A549 (cell line): ENCODE measurements around the gene CCL4. TPM values are rescaled to one million over a fixed set of nuclear protein-coding genes. Genes with fewer than 3 reads are reported as not detected.
A peak's percentile ranks its signal among the peaks of the same experiment; 100 is the strongest.

Source experiments
- ATAC-seq, 2 experiments: fragments of 200-7000 bp in 1 of 2; fragments of >200 bp in 1 of 2; cut with Nextera tagmentation in 1 of 2; cut with Tn5 transposase in 1 of 2; 3 replicates each; pipeline versions ENCODE4 v1.8.0 to v1.9.1; 2018 to 2020; ENCODE audit warnings: mild to moderate bottlenecking in 1 of 2, moderate library complexity in 1 of 2
- CTCF ChIA-PET: fragments of 300-600 bp; sonication (Branson Sonifier 250); formaldehyde crosslinking; extraction: SDS; loops from one replicate; lab custom pipeline; 2021; ENCODE audit warnings: antibody characterized with exemption, inconsistent platforms; lab: Yijun Ruan, JAX
- POLR2A ChIA-PET: fragments of 350-600 bp; formaldehyde crosslinking; extraction: SDS; loops from one replicate; lab custom pipeline; 2021; ENCODE audit warnings: antibody characterized with exemption, inconsistent platforms; lab: Yijun Ruan, JAX
- DNase-seq, 2 experiments: peaks; one replicate each; pipeline versions ENCODE4 v3.0.0 to v3.0.0-alpha.2; 2011 to 2016; ENCODE audit warnings: low read depth in 1 of 2, low spot score in 1 of 2
- FAIRE-seq: peaks from 2 replicates; lab custom pipeline; 2011; peaks lifted over from hg19 to GRCh38; lab: Jason Lieb, UNC
- H3K27ac ChIP-seq, 2 experiments: fragments of >200 bp; sonication (Bioruptor Twin); formaldehyde crosslinking; 3 replicates each; pipeline ENCODE4 v1.5.1; 2016 to 2017
- H3K4me1 ChIP-seq: fragments of >200 bp; sonication (Bioruptor Twin); formaldehyde crosslinking; 3 replicates; pipeline ENCODE4 v1.6.1; 2016
- H3K4me2 ChIP-seq: fragments of >200 bp; sonication (Bioruptor Twin); formaldehyde crosslinking; 3 replicates; pipeline ENCODE4 v1.6.1; 2016
- H3K4me3 ChIP-seq: fragments of >200 bp; sonication (Bioruptor Twin); formaldehyde crosslinking; 3 replicates; pipeline ENCODE4 v1.5.1; 2016
- H3K9me3 ChIP-seq: fragments of >200 bp; sonication (Bioruptor Twin); formaldehyde crosslinking; 3 replicates; pipeline ENCODE4 v1.6.1; 2016
- CBX2 ChIP-seq: fragments of 200-600 bp; sonication (generic); IDR thresholded peaks from 2 replicates; pipeline ENCODE4 v1.6.1; 2016; ENCODE audit warnings: low read depth, mild to moderate bottlenecking, borderline replicate concordance
- CHD2 ChIP-seq: fragments of 150-350 bp; IDR thresholded peaks from 2 replicates; pipeline ENCODE4 v1.6.1; 2014; ENCODE audit warnings: low read length; ENCODE audit not compliant: partially characterized antibody
- CHD4 ChIP-seq: fragments of 200-600 bp; sonication (generic); IDR thresholded peaks from 2 replicates; pipeline ENCODE4 v1.6.1; 2016; ENCODE audit warnings: antibody characterized with exemption, mild to moderate bottlenecking, borderline replicate concordance
- CTCF ChIP-seq: fragments of >200 bp; sonication (Bioruptor Twin); formaldehyde crosslinking; IDR thresholded peaks from 3 replicates; pipeline ENCODE4 v1.5.1; 2016
- ESRRA ChIP-seq: fragments of 150-350 bp; IDR thresholded peaks from 2 replicates; pipeline ENCODE4 v1.6.1; 2014; ENCODE audit warnings: mild to moderate bottlenecking, low read length, borderline replicate concordance
- HES2 ChIP-seq: fragments of >200 bp; sonication (Bioruptor Twin); formaldehyde crosslinking; IDR thresholded peaks from 2 replicates; pipeline ENCODE4 v1.6.1; 2016
- HEYL ChIP-seq: fragments of 250-450 bp; sonication (Bioruptor Pico); IDR thresholded peaks from 2 replicates; pipeline ENCODE4 v1.8.0; 2021; ENCODE audit warnings: mild to moderate bottlenecking, moderate library complexity
- HMGXB4 ChIP-seq: fragments of 250-450 bp; sonication (Bioruptor Pico); IDR thresholded peaks from 2 replicates; pipeline ENCODE4 v1.5.0; 2021; ENCODE audit warnings: mild to moderate bottlenecking, moderate library complexity, borderline replicate concordance
- HOXA7 ChIP-seq: fragments of 250-450 bp; sonication (Bioruptor Pico); IDR thresholded peaks from 2 replicates; pipeline ENCODE4 v1.5.0; 2020; ENCODE audit warnings: mild to moderate bottlenecking, moderate library complexity
- MYC ChIP-seq: IDR thresholded peaks from 2 replicates; pipeline ENCODE4 v1.6.1; 2012; ENCODE audit warnings: mild to moderate bottlenecking, inconsistent platforms, low read length, improper control_type of control experiment, borderline replicate concordance
- NPAS2 ChIP-seq: fragments of 250-450 bp; sonication (Bioruptor Pico); IDR thresholded peaks from 2 replicates; pipeline ENCODE4 v1.8.0; 2022; ENCODE audit warnings: mild to moderate bottlenecking, moderate library complexity, borderline replicate concordance
- NR3C1 ChIP-seq: fragments of >200 bp; sonication (Bioruptor Twin); formaldehyde crosslinking; IDR thresholded peaks from 3 replicates; pipeline ENCODE4 v1.6.1; 2017
- RARB ChIP-seq: fragments of 250-450 bp; sonication (Bioruptor Pico); IDR thresholded peaks from 2 replicates; pipeline ENCODE4 v1.8.0; 2021; ENCODE audit warnings: mild to moderate bottlenecking, moderate library complexity
- ZNF302 ChIP-seq: fragments of 250-450 bp; sonication (Bioruptor Pico); IDR thresholded peaks from 2 replicates; pipeline ENCODE4 v1.9.0; 2021; ENCODE audit warnings: inconsistent platforms, mild to moderate bottlenecking, moderate library complexity
- WGBS: methylation state at CpG from one replicate; pipeline ENCODE4 v1.1.6; 2017; ENCODE audit errors: missing lambda C conversion rate; 5-methylcytosine and 5-hydroxymethylcytosine counted together
- polyA plus RNA-seq, 4 experiments: library from polyadenylated mRNA; depleted of rRNA in 3 of 4; stranded (reverse); fragments of >200 nt; fragmentation: RNase III in 1 of 4; extraction: RNeasy Plus Mini Kit Qiagen cat#74134 plus additional on column Dnase treatment in 1 of 4; gene quantifications; 2 replicates in 3 of 4; 3 replicates in 1 of 4; pipeline ENCODE4 v1.2.3, GENCODE V29; 2011 to 2017

CCL4 gene
- polyA plus RNA-seq, 2 of the 4 experiments (the other 2 are of a cell fraction): not detected

- no peak for TF ChIP-seq CBX2
Observed at GRCh38 chr17:36132421-36132831, 28.8 kb downstream of the CCL4 start (continued).

GRCh38 chr17:36133602-36134236 lies 30.1 kb downstream of the CCL4 start:
- Histone ChIP-seq H3K4me3 (no peak overlapping the region), H3K27ac (no peak overlapping the region), H3K9me3 (no peaks in the 10 kb centered on the region), H3K4me2 (no peak overlapping the region), H3K4me1 (no peaks in the 10 kb centered on the region)
- DNase-seq: peak in 1 of 2 experiments; percentile 12
- ChIA-PET CTCF (interaction anchor here (1.6 to 8.2 kb wide), 5 partner anchors 15 to 349 kb away, joined by 4 to 83 read pairs (median 7); no protein-coding TSS in a partner anchor), POLR2A (no interaction called here)
- TF ChIP-seq NR3C1 (no peak), CTCF (no peak), MYC (no peak), HES2 (no peak), HOXA7 (CRISPR knock-in tag) (no peak), ZNF302 (CRISPR knock-in tag) (no peak), NPAS2 (CRISPR knock-in tag) (no peak), CHD2 (no peak)
- no peak for ATAC-seq
- FAIRE-seq: no peak
- WGBS: 31% methylated on average over 4 of the region's 4 CpGs

GRCh38 chr17:36135465-36135864 lies 31.8 kb downstream of the CCL4 start:
- H3K4me2 ChIP-seq: no peak overlapping the region
- H3K9me3 ChIP-seq: no peaks in the 10 kb centered on the region
- no peak for FAIRE-seq
- TF ChIP-seq HEYL (CRISPR knock-in tag) (no peak), RARB (CRISPR knock-in tag) (no peak)
- POLR2A ChIA-PET: no interaction called here
- H3K4me1 ChIP-seq: no peaks in the 10 kb centered on the region
- no peak overlapping the region for H3K4me3 ChIP-seq
- no peak overlapping the region for H3K27ac ChIP-seq
- CTCF ChIA-PET: interaction anchor here (1.1 to 8.2 kb wide), 2 partner anchors 13 to 347 kb away, joined by 4 to 83 read pairs; no protein-coding TSS in a partner anchor
- 40% methylated on average over 4 of the region's 4 CpGs for WGBS
- DNase-seq: no peak
- ATAC-seq: no peak; a peak in 1 of 6 replicates

GRCh38 chr17:36136036-36136435 lies 32.4 kb downstream of the CCL4 start:
- Histone ChIP-seq H3K27ac (no peak overlapping the region), H3K4me1 (no peaks in the 10 kb centered on the region), H3K4me3 (no peak overlapping the region), H3K4me2 (no peak overlapping the region), H3K9me3 (no peaks in the 10 kb centered on the region)
- POLR2A ChIA-PET: no interaction called here
- FAIRE-seq (no peak), ATAC-seq (no peak), DNase-seq (no peak)
- CTCF ChIA-PET: interaction anchor here (0.9 to 8.2 kb wide), 4 partner anchors 11 to 347 kb away, joined by 3 to 83 read pairs (median 4); no protein-coding TSS in a partner anchor
- WGBS: 0% methylated on average over 1 of the region's 1 CpG
- TF ChIP-seq ESRRA (no peak), CHD4 (no peak), HMGXB4 (CRISPR knock-in tag) (no peak), HES2 (no peak)
